ENCODE results near the gene NTM.

NTM gene

GRCh38 chr11:131760091-131761061 is 390.0 kb downstream of the NTM start:
- in situ Hi-C loops (cut with MboI; ENCODE audit: low sequenced_read_pairs): no loop called here

GRCh38 chr11:131762346-131763110 is 392.1 kb downstream of the NTM start:
- in situ Hi-C loops (cut with MboI; ENCODE audit: low sequenced_read_pairs): no loop called here

GRCh38 chr11:131763193-131763890 is 392.9 kb downstream of the NTM start:
- in situ Hi-C loops (cut with MboI; ENCODE audit: low sequenced_read_pairs): no loop called here

- in situ Hi-C loops (cut with MboI; ENCODE audit: low sequenced_read_pairs): no loop called here
These were observed 393.7 kb downstream of the NTM start for GRCh38 chr11:131764126-131764525.

- in situ Hi-C loops (cut with MboI; ENCODE audit: low sequenced_read_pairs): no loop called here
These were observed 394.2 kb downstream of the NTM start for GRCh38 chr11:131764649-131765048.

- in situ Hi-C loops (cut with MboI; ENCODE audit: low sequenced_read_pairs): no loop called here
These were observed 396.2 kb downstream of the NTM start for GRCh38 chr11:131766637-131767036.

- in situ Hi-C loops (cut with MboI; ENCODE audit: low sequenced_read_pairs): no loop called here
These were observed 397.0 kb downstream of the NTM start for GRCh38 chr11:131767421-131767820.

GRCh38 chr11:131770801-131771200 is 400.4 kb downstream of the NTM start:
- in situ Hi-C loops (cut with MboI; ENCODE audit: low sequenced_read_pairs): no loop called here

- in situ Hi-C loops (cut with MboI; ENCODE audit: low sequenced_read_pairs): no loop called here
These were observed 401.1 kb downstream of the NTM start for GRCh38 chr11:131771471-131771870.

GRCh38 chr11:131773626-131774025 is 403.2 kb downstream of the NTM start:
- in situ Hi-C loops (cut with MboI; ENCODE audit: low sequenced_read_pairs): no loop called here

- in situ Hi-C loops (cut with MboI; ENCODE audit: low sequenced_read_pairs): no loop called here
These were observed 405.8 kb downstream of the NTM start for GRCh38 chr11:131776211-131776610.

- in situ Hi-C loops (cut with MboI; ENCODE audit: low sequenced_read_pairs): no loop called here
These were observed 415.4 kb downstream of the NTM start for GRCh38 chr11:131785801-131786200.

- in situ Hi-C loops (cut with MboI; ENCODE audit: low sequenced_read_pairs): no loop called here
These were observed 416.7 kb downstream of the NTM start for GRCh38 chr11:131787119-131787518.

GRCh38 chr11:131790586-131790985 is 420.2 kb downstream of the NTM start:
- in situ Hi-C loops (cut with MboI; ENCODE audit: low sequenced_read_pairs): no loop called here

- in situ Hi-C loops (cut with MboI; ENCODE audit: low sequenced_read_pairs): no loop called here
These were observed 421.8 kb downstream of the NTM start for GRCh38 chr11:131792243-131792642.

GRCh38 chr11:131796089-131796488 is 425.7 kb downstream of the NTM start:
- in situ Hi-C loops (cut with MboI; ENCODE audit: low sequenced_read_pairs): no loop called here

- in situ Hi-C loops (cut with MboI; ENCODE audit: low sequenced_read_pairs): no loop called here
These were observed 426.1 kb downstream of the NTM start for GRCh38 chr11:131796541-131796940.

- in situ Hi-C loops (cut with MboI; ENCODE audit: low sequenced_read_pairs): no loop called here
These were observed 430.0 kb downstream of the NTM start for GRCh38 chr11:131800452-131800851.

- in situ Hi-C loops (cut with MboI; ENCODE audit: low sequenced_read_pairs): no loop called here
These were observed 432.2 kb downstream of the NTM start for GRCh38 chr11:131802440-131803115.

GRCh38 chr11:131807876-131808275 is 437.5 kb downstream of the NTM start:
- in situ Hi-C loops (cut with MboI; ENCODE audit: low sequenced_read_pairs): no loop called here

GRCh38 chr11:131808470-131808869 is 438.1 kb downstream of the NTM start:
- in situ Hi-C loops (cut with MboI; ENCODE audit: low sequenced_read_pairs): no loop called here
